Heart right ventricle (tissue), 16 donors: ENCODE measurements around the gene UNC119B. TPM values are rescaled to one million over a fixed set of nuclear protein-coding genes. Genes with fewer than 3 reads are reported as not detected.

Experiments
- ATAC-seq, 8 donors: fragments of 200-7000 bp; cut with Tn5 transposase; one replicate each; pipeline ENCODE4 v1.9.1; 2020; ENCODE audit warnings: mild to moderate bottlenecking in 8 of 8, moderate library complexity in 8 of 8, moderate number of reproducible peaks in 1 of 8
- DNase-seq, 2 donors: peaks; one replicate each; pipeline ENCODE4 v3.0.0-alpha.2; 2020
- H3K27ac ChIP-seq, 10 donors: fragments of 200-600 bp; sonication (generic) in 2 of 10; one replicate each; pipeline versions ENCODE4 v1.5.0 to v1.8.0; 2020 to 2022; ENCODE audit warnings: mild to moderate bottlenecking in 3 of 10
- H3K27me3 ChIP-seq, 7 donors: fragments of 200-600 bp; one replicate each; pipeline ENCODE4 v1.8.0; 2021 to 2022; ENCODE audit warnings: mild to moderate bottlenecking in 2 of 7
- H3K36me3 ChIP-seq, 9 donors: fragments of 200-600 bp; sonication (generic) in 1 of 9; one replicate each; pipeline versions ENCODE4 v1.5.0 to v1.8.0; 2020 to 2022; ENCODE audit warnings: mild to moderate bottlenecking in 2 of 9
- H3K4me1 ChIP-seq, 9 donors: fragments of 200-600 bp; sonication (generic) in 1 of 9; one replicate each; pipeline versions ENCODE4 v1.5.0 to v1.8.0; 2020 to 2022; ENCODE audit warnings: mild to moderate bottlenecking in 4 of 9
- H3K4me3 ChIP-seq, 10 donors: fragments of 200-600 bp; sonication (generic) in 2 of 10; one replicate each; pipeline versions ENCODE4 v1.5.0 to v1.8.0; 2020 to 2022; ENCODE audit warnings: mild to moderate bottlenecking in 7 of 10, moderate library complexity in 2 of 10
- H3K9me3 ChIP-seq, 11 donors: fragments of 200-600 bp in 10 of 11; sonication (generic) in 2 of 11; one replicate each; pipeline versions ENCODE4 v1.5.0 to v1.8.0; 2013 to 2022; ENCODE audit warnings: mild to moderate bottlenecking in 2 of 11, control low read depth in 1 of 11, moderate library complexity in 1 of 11
- CTCF ChIP-seq, 9 donors: fragments of 200-600 bp; sonication (generic) in 2 of 9; IDR thresholded peaks; one replicate each; pipeline versions ENCODE4 v1.5.0 to v1.8.0; 2021 to 2022; ENCODE audit warnings: antibody characterized with exemption in 9 of 9, mild to moderate bottlenecking in 5 of 9, moderate library complexity in 1 of 9
- WGBS, 2 donors: extraction: QIAGEN DNeasy Blood & Tissue Kit; methylation state at CpG; one replicate each; pipeline ENCODE4 v1.1.7; 2013; ENCODE audit warnings: inconsistent platforms in 1 of 2; 5-methylcytosine and 5-hydroxymethylcytosine counted together
- intact Hi-C, 10 donors: fragments of 100-400 bp; cut with DNase I; formaldehyde crosslinking; loops; one replicate each; pipeline versions ENCODE4 v1.11.1 to v1.14.2; 2022
- polyA plus RNA-seq, 2 donors: library from polyadenylated mRNA; stranded (reverse); fragments of 200-250 nt; gene quantifications; one replicate each; pipeline ENCODE4 v1.2.3, GENCODE V29; 2013
- total RNA-seq, 10 donors: library from RNA; stranded (reverse); fragmentation: NEBNext Ultra II Directional in 3 of 10; extraction: Animal tissue kit (Norgen Biotek cat#: 25700) in 3 of 10; gene quantifications; one replicate each; pipeline versions ENCODE4 v1.2.1 to v1.2.4, GENCODE V29; 2021 to 2023
- donor health status: Arrhythmogenic right ventricular cardiomyopathy.
- donor health status: ischemic (EF 13 %, LVEDD 7.1; RV severe dilation, severe dysfunction).
- donor health status: healthy with polysubstance abuse.
- donor health status: DM: no; HTN: yes; CAD: no.
- donor health status: DM: no; HTN: no; CAD: no.
- donor health status: ischemic (EF 25% LVEDD 6.9; RV normal size, moderate dysfunction).
- donor health status: ischemic (EF 25% LVEDD 5.7; RV mildly dilated, moderate dysfunction).
- donor health status: healthy.
- donor health status: DM: yes; HTN: yes; CAD: no.
- donor health status: Ischemic cardiomyopathy.
- donor health status: ischemic (EF 35%, LVEDD 5.7; RV mildly dilated, moderate dysfunction).
- donor health status: nonischemic (EF 11% LVEDD 7.7; RV severe dilation, severe dysfunction).
- donor health status: DM: yes; HTN: yes; CAD: no.
- donor health status: PGD.
- donor health status: ischemic (EF 29% LVEDD 5.4; RV normal size, mild dysfunction).
- donor health status: nonischemic (EF 23%, LVEDD 6.1; RV moderate dilation, normal function).

Gene UNC119B
- total and polyA plus RNA-seq, 12 donors = 5.0 to 15.4 (median 9.3) TPM

DNA sequence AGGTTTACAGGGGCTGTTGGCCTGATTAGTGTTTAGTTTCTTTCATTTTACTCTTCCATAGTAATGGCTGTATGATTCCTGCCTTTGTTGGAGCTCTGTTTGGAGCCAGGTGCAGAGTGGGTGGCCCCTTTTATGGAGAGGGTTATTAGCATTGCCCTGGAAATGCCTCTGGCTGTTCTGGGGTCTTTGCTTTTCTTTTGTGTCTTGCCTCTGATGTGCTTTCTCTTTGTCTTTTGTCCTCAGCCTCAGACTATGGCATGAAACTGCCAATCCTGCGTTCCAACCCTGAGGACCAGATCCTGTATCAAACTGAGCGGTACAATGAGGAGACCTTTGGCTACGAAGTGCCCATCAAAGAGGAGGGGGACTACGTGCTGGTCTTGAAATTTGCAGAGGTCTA, 16.4 kb upstream of the UNC119B start:
- Histone ChIP-seq H3K36me3 (peaks cover 0 to 63% (median 43%) of the 10 kb centered on the region in 9 donors), H3K4me3 (no peak overlapping the region), H3K27me3 (no peaks in the 10 kb centered on the region), H3K9me3 (no peaks in the 10 kb centered on the region), H3K27ac (peak overlapping the region in 5 of 10 donors; percentile 15 to 90 (median 25)), H3K4me1 (peaks cover 20 to 96% (median 74%) of the 10 kb centered on the region in 9 donors)
- DNase-seq (no peak), ATAC-seq (no peak)
- WGBS, 2 donors = 90% methylated on average over 4 of the region's 4 CpGs
- intact Hi-C loops = loop anchor here in 1 of 10 donors (2.0 kb wide), 1 partner anchor 19 kb away; no protein-coding TSS in a partner anchor
- no peak for TF ChIP-seq CTCF (IDR thresholded peaks at IDR 0.05)

DNA sequence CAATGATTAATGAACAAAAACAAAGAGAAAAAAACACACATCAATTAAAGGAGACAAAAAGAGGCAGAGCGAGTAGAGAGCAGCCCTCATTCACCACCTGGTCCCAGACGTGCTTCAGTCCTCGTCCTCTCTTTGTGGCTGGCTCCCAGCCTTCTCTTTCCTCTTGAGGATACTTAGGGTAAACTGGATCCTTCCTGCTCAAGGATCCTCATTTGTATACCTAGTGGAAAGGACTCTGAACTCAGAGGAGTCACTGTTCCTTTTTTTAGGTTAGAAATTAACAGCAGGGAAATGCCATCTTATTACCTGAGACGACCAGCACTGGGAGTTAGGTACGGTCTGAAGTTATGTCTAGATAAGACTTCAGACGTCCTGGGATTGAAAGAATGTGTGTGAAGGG, 13.6 kb upstream of the UNC119B start:
- WGBS, 2 donors = 69 to 83% methylated on average over 6 of the region's 6 CpGs
- intact Hi-C loops = no loop called here
- Histone ChIP-seq H3K9me3 (no peaks in the 10 kb centered on the region), H3K27ac (peak overlapping the region in 7 of 10 donors; percentile 54 to 92 (median 84)), H3K36me3 (peaks cover 0 to 90% (median 49%) of the 10 kb centered on the region in 9 donors), H3K4me1 (peaks cover 22 to 96% (median 76%) of the 10 kb centered on the region in 9 donors), H3K4me3 (no peak overlapping the region), H3K27me3 (no peaks in the 10 kb centered on the region)
- no peak for TF ChIP-seq CTCF (IDR thresholded peaks at IDR 0.05)
- DNase-seq (no peak), ATAC-seq (no peak)

DNA sequence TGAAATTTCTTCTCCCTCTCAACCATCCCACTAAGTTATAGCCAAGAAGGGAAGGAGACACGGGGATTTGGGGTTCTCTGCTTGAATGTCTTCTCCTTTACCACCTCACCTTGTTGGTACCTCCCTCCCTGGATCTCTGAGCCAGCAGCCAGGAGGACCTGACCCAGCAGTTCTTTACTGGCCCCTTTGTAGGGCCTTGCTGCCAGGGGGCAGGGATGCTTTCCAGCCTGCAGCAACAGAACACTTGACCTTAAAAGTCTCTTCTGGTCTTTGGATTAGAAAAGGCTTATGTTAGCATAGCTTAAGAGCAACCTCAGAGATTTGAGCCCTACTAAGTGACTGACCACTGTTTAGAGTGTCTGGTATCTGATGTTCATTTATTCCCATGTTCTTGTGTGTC, 12.9 kb upstream of the UNC119B start:
- WGBS, 2 donors = 88 to 96% methylated on average over 1 of the region's 1 CpG

DNA sequence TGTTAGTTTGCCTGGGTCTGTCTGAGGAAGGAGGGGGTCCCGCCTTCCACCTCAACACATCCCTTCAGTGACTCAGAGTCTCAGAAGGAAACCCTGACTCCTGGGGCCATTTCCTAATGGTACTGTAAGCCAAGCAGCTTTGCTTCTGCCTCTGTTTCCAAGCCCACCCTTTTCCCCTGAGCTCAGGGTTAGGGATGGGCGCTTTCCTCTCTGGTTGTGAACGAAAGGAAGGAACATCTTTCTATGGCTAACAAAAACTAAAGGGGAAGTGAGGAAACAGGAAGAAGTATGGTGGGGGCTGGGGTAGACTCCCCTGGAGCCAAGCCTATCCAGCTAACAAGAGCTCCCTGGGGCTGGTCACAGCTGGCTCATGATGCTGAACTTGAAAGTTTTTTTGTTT, 11.6 kb upstream of the UNC119B start:
- intact Hi-C loops = loop anchor here in 1 of 10 donors (1.0 kb wide), 1 partner anchor 20 kb away; no protein-coding TSS in a partner anchor
- H3K27me3 ChIP-seq = no peaks in the 10 kb centered on the region
- H3K27ac ChIP-seq = peak overlapping the region; percentile 54 to 92 (median 84)
- 72% methylated on average over 3 of the region's 3 CpGs for WGBS, 2 donors
- peaks cover 24 to 96% (median 76%) of the 10 kb centered on the region in 9 donors for H3K4me1 ChIP-seq
- H3K4me3 ChIP-seq = no peak overlapping the region
- no peaks in the 10 kb centered on the region for H3K9me3 ChIP-seq
- no peak for TF ChIP-seq CTCF (IDR thresholded peaks at IDR 0.05)
- peak in 1 of 2 donors; percentile 45 for DNase-seq
- ATAC-seq = peak; percentile 49 to 91 (median 76)
- H3K36me3 ChIP-seq = peaks cover 0 to 99% (median 47%) of the 10 kb centered on the region in 9 donors

More for the DNA sequence above, 12.9 kb upstream of the UNC119B start:
- H3K36me3 ChIP-seq = peaks cover 0 to 98% (median 53%) of the 10 kb centered on the region in 9 donors
- TF ChIP-seq CTCF (IDR thresholded peaks at IDR 0.05) = no peak
- intact Hi-C loops = no loop called here
- no peak overlapping the region for H3K4me3 ChIP-seq
- H3K9me3 ChIP-seq = no peaks in the 10 kb centered on the region
- H3K4me1 ChIP-seq = peaks cover 22 to 96% (median 75%) of the 10 kb centered on the region in 9 donors
- ATAC-seq = no peak
- no peaks in the 10 kb centered on the region for H3K27me3 ChIP-seq
- DNase-seq = no peak
- H3K27ac ChIP-seq = peak overlapping the region; percentile 40 to 92 (median 84)
